Skeletal muscle satellite cell (primary cell): ENCODE results near the gene FOXL3.

Experiments
- H3K27me3 ChIP-seq: 2 replicates; pipeline ENCODE4 v1.7.0; 2013; ENCODE audit warnings: low read length; ENCODE audit not compliant: control insufficient read depth, insufficient read depth
- H3K36me3 ChIP-seq: 2 replicates; pipeline ENCODE4 v1.7.0; 2013; ENCODE audit warnings: mild to moderate bottlenecking, control low read depth, low read length; ENCODE audit not compliant: insufficient read depth
- H3K4me1 ChIP-seq: 2 replicates; pipeline ENCODE4 v1.7.0; 2013; ENCODE audit warnings: low read length; ENCODE audit not compliant: control insufficient read depth, insufficient read depth
- H3K4me2 ChIP-seq: 2 replicates; pipeline ENCODE4 v1.7.0; 2013; ENCODE audit warnings: mild to moderate bottlenecking, low read length
- H3K4me3 ChIP-seq: 2 replicates; pipeline ENCODE4 v1.7.0; 2013; ENCODE audit warnings: low read length
- H3K9ac ChIP-seq: 2 replicates; pipeline ENCODE4 v1.7.0; 2013; ENCODE audit warnings: mild to moderate bottlenecking, low read depth, low read length, moderate library complexity
- H3K9me3 ChIP-seq: replicated peaks from 2 replicates; pipeline ENCODE4 v1.7.0; 2013; ENCODE audit warnings: mild to moderate bottlenecking, control low read depth, low read length

FOXL3 gene

DNA sequence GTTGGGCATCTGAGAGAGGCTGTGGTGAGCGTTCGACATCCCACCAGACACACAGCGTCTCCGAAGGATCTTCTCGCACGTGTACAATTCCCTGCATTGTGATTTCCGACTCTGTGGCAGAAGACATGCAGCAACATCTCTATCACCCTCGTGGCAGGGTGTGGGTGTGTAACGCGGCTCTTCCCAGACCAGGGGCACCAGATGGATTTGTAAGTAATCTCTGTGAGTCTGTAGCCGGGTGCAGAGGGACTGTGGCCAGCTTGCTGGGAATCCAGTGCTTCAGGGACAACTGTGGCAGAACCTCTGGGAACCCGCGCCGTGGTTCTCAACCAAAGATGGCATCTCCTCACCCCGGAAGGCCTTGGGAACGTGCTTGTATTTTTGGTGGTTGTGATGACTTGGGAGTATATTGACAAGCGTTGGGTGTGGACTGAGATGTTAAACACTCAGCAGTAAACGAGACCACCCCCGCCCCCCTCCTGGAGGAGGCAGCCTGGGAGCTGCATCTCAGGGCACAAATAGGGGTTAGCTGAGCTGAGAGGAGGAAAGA, 21.2 kb downstream of the FOXL3 start:
- Histone ChIP-seq H3K9me3 (peaks cover 4% of the 10 kb centered on the region), H3K4me2 (no peak overlapping the region), H3K27me3 (peaks cover 59% of the 10 kb centered on the region), H3K4me3 (no peak overlapping the region), H3K9ac (no peak overlapping the region), H3K36me3 (no peaks in the 10 kb centered on the region), H3K4me1 (no peaks in the 10 kb centered on the region)

DNA sequence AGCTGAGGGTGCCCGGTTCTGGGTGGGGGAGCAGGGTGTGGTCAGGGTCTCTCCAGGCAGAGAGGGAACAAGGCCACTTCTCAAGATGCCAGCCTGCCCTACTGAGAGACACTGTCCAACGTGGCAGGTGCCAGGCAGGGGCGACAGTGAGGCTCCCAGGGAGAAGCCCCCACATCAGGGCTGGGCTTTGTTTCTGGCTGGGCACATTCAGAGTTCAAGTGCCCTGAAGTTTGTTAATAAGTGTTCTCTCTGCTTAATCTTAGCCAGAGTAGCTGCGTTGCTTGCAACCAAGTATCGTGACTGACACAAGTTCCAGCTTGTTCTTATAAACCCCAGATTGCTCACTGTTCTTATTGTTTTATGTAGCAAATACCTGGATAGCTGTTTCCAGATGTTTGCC, 21.8 kb downstream of the FOXL3 start:
- Histone ChIP-seq H3K4me1 (no peaks in the 10 kb centered on the region), H3K4me2 (no peak overlapping the region), H3K36me3 (no peaks in the 10 kb centered on the region), H3K9ac (no peak overlapping the region), H3K27me3 (peaks cover 59% of the 10 kb centered on the region), H3K4me3 (no peak overlapping the region), H3K9me3 (peaks cover 4% of the 10 kb centered on the region)

DNA sequence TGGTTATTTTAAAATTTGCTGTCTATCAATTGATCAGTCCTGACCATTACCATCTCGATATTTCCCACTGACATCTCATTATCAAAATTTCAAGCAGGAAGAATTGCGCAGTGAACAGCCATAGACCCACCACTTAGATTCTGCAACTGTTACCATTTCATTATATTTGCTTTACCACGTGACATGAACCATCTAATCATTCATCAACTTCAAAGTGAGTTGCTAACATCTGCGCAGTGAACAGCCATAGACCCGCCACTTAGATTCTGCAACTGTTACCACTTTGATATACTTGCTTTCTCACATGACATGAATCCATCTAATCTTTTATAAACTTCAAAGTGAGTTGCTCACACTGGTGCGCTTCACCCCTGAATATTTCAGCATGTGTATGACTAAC, 22.5 kb downstream of the FOXL3 start:
- Histone ChIP-seq H3K4me1 (no peaks in the 10 kb centered on the region), H3K27me3 (peaks cover 64% of the 10 kb centered on the region), H3K9me3 (peaks cover 4% of the 10 kb centered on the region)

GRCh38 chr7:314853-315252, 24.9 kb downstream of the FOXL3 start:
- H3K4me2 ChIP-seq = no peak overlapping the region
- H3K36me3 ChIP-seq = no peaks in the 10 kb centered on the region
- peaks cover 87% of the 10 kb centered on the region for H3K27me3 ChIP-seq
- H3K4me1 ChIP-seq = no peaks in the 10 kb centered on the region
- H3K9ac ChIP-seq = no peak overlapping the region
- H3K9me3 ChIP-seq = no peaks in the 10 kb centered on the region
- H3K4me3 ChIP-seq = no peak overlapping the region

More for the DNA sequence above, 22.5 kb downstream of the FOXL3 start:
- no peak overlapping the region for H3K4me3 ChIP-seq
- H3K4me2 ChIP-seq = no peak overlapping the region
- no peak overlapping the region for H3K9ac ChIP-seq
- no peaks in the 10 kb centered on the region for H3K36me3 ChIP-seq

DNA sequence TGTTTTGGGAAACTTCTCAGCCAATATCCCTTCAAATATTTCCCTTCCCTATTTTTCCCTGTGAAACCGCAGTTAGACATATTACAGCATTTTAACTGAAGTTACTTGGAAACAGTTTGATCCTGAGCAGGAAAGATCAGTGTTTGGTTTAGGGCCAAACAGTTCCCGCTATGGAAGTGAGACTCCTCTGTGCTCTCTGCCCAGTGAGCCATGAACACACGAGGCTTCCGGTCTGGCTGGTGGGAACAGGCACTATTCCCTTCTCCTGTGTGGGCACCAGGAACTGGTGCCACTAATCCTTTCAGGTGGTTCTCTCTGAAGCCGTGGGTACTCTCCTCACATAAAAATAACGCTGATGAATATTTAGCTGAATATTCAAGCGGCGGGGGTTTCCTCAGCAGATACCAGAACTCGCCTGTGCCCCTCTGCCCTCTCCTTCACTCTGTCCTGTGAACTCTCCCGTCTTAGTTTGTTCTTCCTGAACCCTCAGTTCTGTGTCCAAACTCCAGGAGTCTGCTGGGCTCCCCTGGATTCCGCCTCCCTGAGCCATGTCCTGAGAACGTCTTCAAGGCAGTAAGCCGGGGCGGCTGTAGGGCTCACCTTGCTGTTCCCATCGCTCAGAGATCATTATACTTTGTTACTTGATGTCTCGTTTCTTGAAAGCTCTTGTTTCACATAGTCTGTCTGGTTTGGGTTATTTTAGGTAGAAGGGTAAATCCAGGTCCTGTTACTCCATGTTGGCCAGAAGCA, 25.7 kb downstream of the FOXL3 start:
- no peak overlapping the region for H3K9ac ChIP-seq
- no peaks in the 10 kb centered on the region for H3K9me3 ChIP-seq
- H3K4me3 ChIP-seq = no peak overlapping the region
- H3K4me2 ChIP-seq = no peak overlapping the region
- peaks cover 93% of the 10 kb centered on the region for H3K27me3 ChIP-seq
- no peaks in the 10 kb centered on the region for H3K4me1 ChIP-seq
- H3K36me3 ChIP-seq = no peaks in the 10 kb centered on the region

DNA sequence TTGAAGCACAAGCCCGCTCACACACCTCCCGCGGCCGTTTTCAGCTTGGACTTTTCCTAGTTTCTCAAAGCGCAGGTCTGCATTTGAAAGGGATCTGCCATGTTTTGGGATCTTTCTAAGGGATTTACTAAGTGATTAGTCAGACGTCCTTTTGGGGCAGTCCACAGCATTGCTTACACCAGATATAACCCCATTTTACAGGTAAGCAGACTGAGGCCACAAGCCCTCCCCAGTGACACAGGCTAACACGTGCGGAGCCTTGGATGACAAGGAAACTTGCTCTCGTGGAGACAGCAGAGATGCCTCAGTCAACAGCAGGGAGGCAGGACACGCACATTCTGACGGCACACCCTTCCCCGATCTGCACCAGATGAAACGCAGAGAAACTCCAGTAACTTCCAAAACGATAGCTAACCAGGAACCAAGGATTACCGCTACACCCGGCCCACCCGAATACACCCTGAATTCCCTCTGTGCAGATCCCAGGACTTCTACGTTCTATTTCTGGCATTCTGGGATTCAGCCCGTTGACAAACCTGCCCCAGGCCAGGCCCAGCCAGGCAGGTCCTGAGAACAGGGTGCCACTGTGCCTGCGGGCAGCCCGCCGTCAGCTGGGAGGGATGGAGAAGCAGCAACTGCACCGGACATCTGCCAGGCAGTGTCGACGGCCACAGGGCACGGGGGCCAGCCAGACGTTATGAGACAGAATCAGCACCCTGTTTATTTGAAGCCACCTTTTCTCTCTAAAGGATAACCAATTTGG, 27.9 kb downstream of the FOXL3 start:
- Histone ChIP-seq H3K4me2 (no peak overlapping the region), H3K9ac (no peak overlapping the region), H3K4me1 (no peaks in the 10 kb centered on the region), H3K9me3 (no peaks in the 10 kb centered on the region), H3K27me3 (peaks cover 83% of the 10 kb centered on the region), H3K36me3 (no peaks in the 10 kb centered on the region), H3K4me3 (no peak overlapping the region)

- H3K9ac ChIP-seq = no peak overlapping the region
- H3K4me3 ChIP-seq = no peak overlapping the region
- no peaks in the 10 kb centered on the region for H3K9me3 ChIP-seq
- H3K27me3 ChIP-seq = peaks cover 82% of the 10 kb centered on the region
- no peaks in the 10 kb centered on the region for H3K36me3 ChIP-seq
- H3K4me2 ChIP-seq = no peak overlapping the region
- H3K4me1 ChIP-seq = no peaks in the 10 kb centered on the region
Observed at GRCh38 chr7:318476-318875, 28.5 kb downstream of the FOXL3 start.

GRCh38 chr7:318878-319661, 29.1 kb downstream of the FOXL3 start:
- Histone ChIP-seq H3K27me3 (peaks cover 79% of the 10 kb centered on the region), H3K4me2 (no peak overlapping the region), H3K4me1 (no peaks in the 10 kb centered on the region), H3K9me3 (no peaks in the 10 kb centered on the region), H3K9ac (no peak overlapping the region), H3K4me3 (no peak overlapping the region), H3K36me3 (no peaks in the 10 kb centered on the region)

DNA sequence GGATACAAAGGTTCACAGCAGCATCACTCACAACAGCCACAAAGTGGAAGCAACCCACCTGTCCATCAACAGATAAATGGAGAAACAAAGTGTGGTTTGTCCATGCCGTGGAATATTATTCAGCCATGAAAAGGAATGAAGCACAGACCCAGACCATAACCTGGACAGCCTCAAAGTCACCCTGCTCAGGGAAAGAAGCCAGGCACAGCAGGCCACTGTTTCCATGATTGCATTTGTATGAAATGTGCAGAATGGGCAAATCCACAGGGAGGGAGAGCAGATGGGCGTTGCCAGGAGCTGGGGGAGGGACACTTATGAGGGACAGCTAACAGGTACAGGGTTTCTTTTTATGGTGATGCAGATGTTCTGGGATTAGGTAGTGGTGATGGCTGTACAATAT, 30.3 kb downstream of the FOXL3 start:
- no peaks in the 10 kb centered on the region for H3K9me3 ChIP-seq
- peaks cover 72% of the 10 kb centered on the region for H3K27me3 ChIP-seq
- no peak overlapping the region for H3K4me2 ChIP-seq
- H3K9ac ChIP-seq = no peak overlapping the region
- no peaks in the 10 kb centered on the region for H3K4me1 ChIP-seq
- H3K4me3 ChIP-seq = no peak overlapping the region
- no peaks in the 10 kb centered on the region for H3K36me3 ChIP-seq

DNA sequence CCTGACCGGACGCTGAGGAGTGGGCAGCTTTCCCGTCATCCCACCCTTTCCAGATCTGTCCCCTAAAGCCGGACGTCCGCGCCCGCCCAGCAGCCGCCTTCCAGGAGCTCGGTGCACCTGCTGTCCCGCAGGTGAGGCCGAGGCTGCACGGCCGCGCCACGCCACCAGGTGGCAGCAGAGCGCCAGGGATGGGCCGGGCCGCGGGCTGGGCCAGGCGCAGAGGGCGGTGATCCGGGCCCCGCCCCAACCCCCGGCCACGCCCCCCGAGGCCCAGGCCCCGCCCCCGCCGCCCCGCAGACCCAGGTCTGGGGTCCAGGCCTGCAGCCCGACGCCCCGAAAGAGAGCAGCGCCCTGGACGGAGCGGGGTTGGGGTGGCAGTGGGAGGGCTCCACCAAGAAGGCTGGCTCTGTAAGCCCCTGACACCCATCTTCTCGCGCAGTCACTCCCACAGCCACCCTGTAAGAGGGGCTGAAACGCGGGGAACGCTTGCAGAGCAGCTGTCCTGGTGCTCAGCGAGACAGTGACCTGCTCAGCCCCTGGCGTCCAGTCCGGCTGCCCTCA, 32.2 kb downstream of the FOXL3 start:
- Histone ChIP-seq H3K9ac (no peak overlapping the region), H3K27me3 (peaks cover 69% of the 10 kb centered on the region), H3K4me1 (no peaks in the 10 kb centered on the region), H3K4me3 (peak overlapping the region; percentile 44), H3K4me2 (peak overlapping the region; percentile 29), H3K9me3 (peaks cover 4% of the 10 kb centered on the region), H3K36me3 (no peaks in the 10 kb centered on the region)

DNA sequence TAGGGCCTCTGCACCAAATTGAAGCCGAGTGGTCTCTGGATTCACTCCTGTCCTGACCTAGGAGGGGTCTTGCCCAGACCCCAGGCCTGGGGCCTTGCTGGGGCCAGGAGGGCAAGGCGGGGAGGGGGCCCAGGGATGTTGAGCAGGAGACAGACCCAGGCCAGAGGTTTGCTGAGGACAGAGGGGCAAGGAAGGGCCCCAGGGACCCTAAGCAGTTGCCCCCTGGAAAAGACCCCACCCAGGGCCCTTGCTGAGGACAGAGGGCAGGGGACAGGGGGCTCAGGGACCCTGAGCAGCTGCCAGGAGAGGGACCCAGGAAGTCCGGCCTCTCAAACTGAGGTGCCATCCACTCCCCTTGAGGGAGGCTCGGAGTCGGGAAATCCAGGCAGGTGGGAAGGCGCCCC, 32.7 kb downstream of the FOXL3 start:
- Histone ChIP-seq H3K4me2 (no peak overlapping the region), H3K36me3 (no peaks in the 10 kb centered on the region), H3K27me3 (peaks cover 67% of the 10 kb centered on the region), H3K9ac (no peak overlapping the region), H3K9me3 (peaks cover 4% of the 10 kb centered on the region), H3K4me1 (no peaks in the 10 kb centered on the region), H3K4me3 (no peak overlapping the region)
